Nephron (organoid): Measurements from ENCODE around the gene CBX7.

ENCODE experiments used
- H3K27ac Mint-ChIP-seq, 3 experiments: 2 replicates each; pipeline ENCODE4 v1.8.0; 2020; ENCODE audit warnings: mixed read lengths in 3 of 3, mild to moderate bottlenecking in 2 of 3, moderate library complexity in 1 of 3
- H3K27me3 Mint-ChIP-seq: 2 replicates; pipeline ENCODE4 v1.8.0; 2021; ENCODE audit warnings: low read depth, mild to moderate bottlenecking, moderate library complexity, mixed read lengths
- H3K36me3 Mint-ChIP-seq: 2 replicates; pipeline ENCODE4 v1.8.0; 2020; ENCODE audit warnings: low read depth, mixed read lengths
- H3K4me1 Mint-ChIP-seq: 2 replicates; pipeline ENCODE4 v1.8.0; 2020; ENCODE audit warnings: mixed read lengths
- H3K4me3 Mint-ChIP-seq, 3 experiments: 2 replicates each; pipeline ENCODE4 v1.8.0; 2020; ENCODE audit warnings: mild to moderate bottlenecking in 3 of 3, mixed read lengths in 3 of 3, moderate library complexity in 2 of 3
- H3K9me3 Mint-ChIP-seq: 2 replicates; pipeline ENCODE4 v1.8.0; 2020; ENCODE audit warnings: mixed read lengths
- CTCF ChIP-seq, 3 experiments: fragments of 200-600 bp; sonication (generic); IDR thresholded peaks; one replicate each; pipeline ENCODE4 v1.5.0; 2021; ENCODE audit warnings: antibody characterized with exemption in 3 of 3; ENCODE audit not compliant: unreplicated experiment in 3 of 3

CBX7 gene

GRCh38 chr22:39109361-39109760 lies 43.1 kb downstream of the CBX7 start:
- peaks cover 9% of the 10 kb centered on the region for H3K4me1 Mint-ChIP-seq
- TF ChIP-seq CTCF (IDR thresholded peaks at IDR 0.05; ENCODE audit: unreplicated experiment in 3 of 3) = no peak
- no peak overlapping the region for H3K4me3 Mint-ChIP-seq
- peaks cover 15% of the 10 kb centered on the region for H3K27me3 Mint-ChIP-seq
- H3K27ac Mint-ChIP-seq = no peak overlapping the region
- H3K36me3 Mint-ChIP-seq = no peaks in the 10 kb centered on the region
- H3K9me3 Mint-ChIP-seq = no peaks in the 10 kb centered on the region

DNA sequence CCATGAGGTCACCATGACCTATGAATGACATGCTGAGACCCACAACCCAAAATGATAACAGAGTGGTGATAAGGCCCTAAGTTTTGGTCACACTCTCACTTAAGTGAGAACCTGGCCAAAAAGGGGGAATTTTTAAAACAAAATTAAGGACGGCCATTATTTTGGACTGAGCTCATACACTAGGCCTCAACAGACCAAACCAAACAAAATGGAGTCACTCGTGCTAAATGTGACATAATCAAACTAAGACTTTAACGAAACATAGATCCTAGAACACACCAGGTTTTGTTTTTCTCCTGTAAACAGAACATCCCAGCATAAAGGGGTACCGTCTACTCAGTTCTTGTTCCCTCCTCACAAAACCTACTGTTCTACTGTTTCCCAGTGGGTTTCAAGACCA lies 44.0 kb downstream of the CBX7 start:
- Mint-ChIP-seq H3K36me3 (no peaks in the 10 kb centered on the region), H3K4me3 (no peak overlapping the region), H3K27ac (no peak overlapping the region), H3K27me3 (peaks cover 8% of the 10 kb centered on the region), H3K9me3 (no peaks in the 10 kb centered on the region), H3K4me1 (peaks cover 5% of the 10 kb centered on the region)
- no peak for TF ChIP-seq CTCF (IDR thresholded peaks at IDR 0.05; ENCODE audit: unreplicated experiment in 3 of 3)

GRCh38 chr22:39106326-39106725 lies 46.2 kb downstream of the CBX7 start:
- peaks cover 4% of the 10 kb centered on the region for H3K27me3 Mint-ChIP-seq
- TF ChIP-seq CTCF (IDR thresholded peaks at IDR 0.05; ENCODE audit: unreplicated experiment in 3 of 3) = no peak
- H3K27ac Mint-ChIP-seq = no peak overlapping the region
- no peak overlapping the region for H3K4me3 Mint-ChIP-seq
- H3K4me1 Mint-ChIP-seq = peaks cover 5% of the 10 kb centered on the region
- H3K9me3 Mint-ChIP-seq = no peaks in the 10 kb centered on the region
- no peaks in the 10 kb centered on the region for H3K36me3 Mint-ChIP-seq

DNA sequence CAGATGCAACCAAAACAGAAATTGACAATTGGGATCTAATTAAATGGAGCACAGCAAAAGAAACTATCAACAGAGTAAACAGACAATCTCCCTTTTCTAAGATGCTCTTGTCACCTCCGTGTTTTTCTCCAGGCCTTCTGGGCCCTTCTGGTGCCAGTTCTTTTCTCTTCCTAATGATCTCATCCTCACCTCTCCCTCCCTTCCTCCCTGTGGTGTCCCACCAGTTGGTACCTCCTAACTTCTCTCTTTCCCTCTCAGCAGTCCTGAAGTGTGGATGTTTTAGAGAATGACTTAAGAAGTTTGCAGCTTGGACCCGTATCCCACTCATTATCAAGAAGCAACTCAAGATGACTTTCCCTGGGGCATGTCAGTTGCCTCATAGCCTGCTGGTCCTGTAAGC lies 49.0 kb downstream of the CBX7 start:
- Mint-ChIP-seq H3K36me3 (no peaks in the 10 kb centered on the region), H3K27me3 (peaks cover 4% of the 10 kb centered on the region), H3K9me3 (no peaks in the 10 kb centered on the region), H3K4me3 (no peak overlapping the region), H3K27ac (no peak overlapping the region), H3K4me1 (peaks cover 8% of the 10 kb centered on the region)
- TF ChIP-seq CTCF (IDR thresholded peaks at IDR 0.05; ENCODE audit: unreplicated experiment in 3 of 3) = no peak

DNA sequence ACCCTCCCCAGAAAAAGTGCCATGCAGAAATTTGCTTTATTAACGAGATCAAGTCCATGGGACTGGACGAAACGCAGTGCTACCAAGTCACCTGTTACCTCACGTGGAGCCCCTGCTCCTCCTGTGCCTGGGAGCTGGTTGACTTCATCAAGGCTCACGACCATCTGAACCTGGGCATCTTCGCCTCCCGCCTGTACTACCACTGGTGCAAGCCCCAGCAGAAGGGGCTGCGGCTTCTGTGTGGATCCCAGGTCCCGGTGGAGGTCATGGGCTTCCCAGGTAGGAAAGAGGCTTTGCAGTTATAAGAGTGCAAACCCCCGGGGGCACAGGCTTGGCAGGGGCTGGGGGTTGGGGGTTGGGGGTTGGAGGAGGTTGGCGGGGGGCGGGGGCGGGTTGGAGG lies 51.3 kb downstream of the CBX7 start:
- no peak overlapping the region for H3K27ac Mint-ChIP-seq
- H3K4me3 Mint-ChIP-seq = no peak overlapping the region
- H3K9me3 Mint-ChIP-seq = no peaks in the 10 kb centered on the region
- TF ChIP-seq CTCF (IDR thresholded peaks at IDR 0.05; ENCODE audit: unreplicated experiment in 3 of 3) = no peak
- H3K36me3 Mint-ChIP-seq = no peaks in the 10 kb centered on the region
- H3K4me1 Mint-ChIP-seq = peaks cover 12% of the 10 kb centered on the region
- H3K27me3 Mint-ChIP-seq = peaks cover 8% of the 10 kb centered on the region

DNA sequence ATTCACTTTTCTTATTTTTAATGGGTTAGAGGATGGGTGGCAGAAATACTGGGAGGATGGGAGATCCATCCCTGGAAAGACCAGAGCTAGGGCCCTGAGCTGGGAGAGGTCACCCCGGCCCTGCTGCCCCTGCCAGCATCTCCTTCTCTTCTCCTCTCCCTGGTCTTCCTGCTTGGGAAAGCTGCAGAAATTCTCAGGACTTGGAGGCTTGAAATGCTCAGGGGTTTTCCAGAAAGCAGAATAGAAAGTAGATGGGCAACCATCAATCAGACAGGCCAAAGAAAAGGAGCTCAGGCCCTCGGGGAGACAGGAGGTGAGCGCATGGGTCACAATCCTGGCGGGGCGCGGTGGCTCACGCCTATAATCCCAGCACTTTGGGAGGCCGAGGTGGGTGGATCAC lies 53.9 kb downstream of the CBX7 start:
- no peak overlapping the region for H3K27ac Mint-ChIP-seq
- H3K9me3 Mint-ChIP-seq = no peaks in the 10 kb centered on the region
- peaks cover 8% of the 10 kb centered on the region for H3K27me3 Mint-ChIP-seq
- no peaks in the 10 kb centered on the region for H3K36me3 Mint-ChIP-seq
- TF ChIP-seq CTCF (IDR thresholded peaks at IDR 0.05; ENCODE audit: unreplicated experiment in 3 of 3) = no peak
- H3K4me3 Mint-ChIP-seq = no peak overlapping the region
- H3K4me1 Mint-ChIP-seq = peaks cover 12% of the 10 kb centered on the region
